Kidney epithelial cell (primary cell): ENCODE measurements around the gene UPP2. TPM values are rescaled to one million over a fixed set of nuclear protein-coding genes. Genes with fewer than 3 reads are reported as not detected.

Experiments
- DNase-seq: peaks from one replicate; pipeline ENCODE4 v3.0.0-alpha.2; 2010; ENCODE audit warnings: low read depth
- H3K27me3 ChIP-seq: 2 replicates; pipeline ENCODE4 v1.6.0; 2011; ENCODE audit warnings: low read length; ENCODE audit not compliant: control insufficient read depth, insufficient read depth
- H3K36me3 ChIP-seq: 2 replicates; pipeline ENCODE4 v1.5.1; 2011; ENCODE audit warnings: low read length; ENCODE audit not compliant: control insufficient read depth, insufficient read depth
- H3K4me3 ChIP-seq: 2 replicates; pipeline ENCODE4 v1.5.1; 2011; ENCODE audit warnings: low read depth, mild to moderate bottlenecking, control low read depth, low read length
- CTCF ChIP-seq: IDR thresholded peaks from 2 replicates; pipeline ENCODE4 v1.5.1; 2011; ENCODE audit warnings: mild to moderate bottlenecking, moderate library complexity, low read length, control low read depth, inconsistent platforms; ENCODE audit not compliant: insufficient read depth, poor library complexity, severe bottlenecking
- total RNA-seq: library from RNA; depleted of rRNA; stranded (reverse); fragments of >200 nt; gene quantifications from 2 replicates; pipeline ENCODE4 v1.2.3, GENCODE V29; 2015

The UPP2 gene
- total RNA-seq, 1 donor from 2014 or later: not detected

- no peak for TF ChIP-seq CTCF
- no peak overlapping the region for H3K4me3 ChIP-seq
- no peaks in the 10 kb centered on the region for H3K27me3 ChIP-seq
These were observed 39.9 kb upstream of the UPP2 start for GRCh38 chr2:158061763-158062162.

GRCh38 chr2:158066046-158066713 lies 35.5 kb upstream of the UPP2 start:
- no peaks in the 10 kb centered on the region for H3K27me3 ChIP-seq
- H3K4me3 ChIP-seq: no peak overlapping the region
- no peaks in the 10 kb centered on the region for H3K36me3 ChIP-seq
- DNase-seq: no peak
- no peak for TF ChIP-seq CTCF

More at GRCh38 chr2:158061763-158062162, 39.9 kb upstream of the UPP2 start:
- H3K36me3 ChIP-seq: no peaks in the 10 kb centered on the region
- no peak for DNase-seq

GRCh38 chr2:158071018-158071417 lies 30.7 kb upstream of the UPP2 start:
- no peaks in the 10 kb centered on the region for H3K27me3 ChIP-seq
- no peak overlapping the region for H3K4me3 ChIP-seq
- no peaks in the 10 kb centered on the region for H3K36me3 ChIP-seq
- no peak for TF ChIP-seq CTCF
- no peak for DNase-seq

- TF ChIP-seq CTCF: no peak
- Histone ChIP-seq H3K4me3 (no peak overlapping the region), H3K36me3 (no peaks in the 10 kb centered on the region), H3K27me3 (no peaks in the 10 kb centered on the region)
- DNase-seq: no peak
These were observed 29.3 kb upstream of the UPP2 start for GRCh38 chr2:158072361-158072760.

GRCh38 chr2:158079672-158080071 lies 22.0 kb upstream of the UPP2 start:
- peak; percentile 57 for DNase-seq
- no peaks in the 10 kb centered on the region for H3K27me3 ChIP-seq
- H3K36me3 ChIP-seq: no peaks in the 10 kb centered on the region
- TF ChIP-seq CTCF: no peak
- no peak overlapping the region for H3K4me3 ChIP-seq

- Histone ChIP-seq H3K4me3 (no peak overlapping the region), H3K36me3 (no peaks in the 10 kb centered on the region), H3K27me3 (no peaks in the 10 kb centered on the region)
- TF ChIP-seq CTCF: no peak
- no peak for DNase-seq
These were observed 13.6 kb upstream of the UPP2 start for GRCh38 chr2:158088093-158088492.
